ENCODE results near the gene OTOL1.

The OTOL1 gene

DNA sequence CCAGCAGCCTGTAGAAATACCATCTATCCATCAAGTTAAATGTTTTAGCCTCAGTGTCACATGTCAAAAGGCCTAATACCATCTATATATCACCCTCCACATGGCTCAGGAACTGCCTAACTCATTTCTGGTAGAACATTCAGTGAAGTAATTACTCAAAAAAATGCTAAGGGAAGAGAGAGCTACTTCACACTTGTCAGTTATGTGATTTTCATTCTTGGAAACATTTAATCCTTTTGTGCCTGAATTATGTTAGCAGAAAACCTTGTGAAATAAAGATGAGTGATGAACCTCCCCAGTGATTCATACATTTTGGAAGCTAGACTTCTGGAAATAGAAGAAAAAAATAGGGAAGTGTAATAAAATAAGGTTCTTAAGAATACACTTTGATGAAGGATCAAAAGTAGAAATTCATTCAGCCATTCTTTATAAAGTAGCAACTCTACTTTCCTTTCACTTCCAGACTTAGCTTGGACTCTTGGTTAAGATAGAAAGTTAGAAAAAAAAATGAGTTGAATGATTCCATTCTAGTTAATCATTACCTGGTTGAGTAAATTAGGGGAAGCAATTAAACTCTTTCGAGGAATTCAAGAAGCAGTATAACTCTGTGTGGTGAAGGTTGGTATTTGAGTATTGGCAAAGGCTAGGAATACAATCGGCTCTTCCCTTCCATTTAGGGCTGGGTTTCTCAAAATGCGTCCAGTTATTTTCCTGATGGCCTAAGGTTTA, 3.6 kb downstream of the OTOL1 start:
- no peaks in the 10 kb centered on the region for H3K36me3 Mint-ChIP-seq
- no peaks in the 10 kb centered on the region for H3K4me1 Mint-ChIP-seq
- H3K9me3 Mint-ChIP-seq = no peaks in the 10 kb centered on the region
- H3K27ac Mint-ChIP-seq = no peak overlapping the region
- ATAC-seq (no peak), DNase-seq (ENCODE audit: low spot score in 2 of 2) (no peak)
- no peak overlapping the region for H3K4me3 Mint-ChIP-seq

DNA sequence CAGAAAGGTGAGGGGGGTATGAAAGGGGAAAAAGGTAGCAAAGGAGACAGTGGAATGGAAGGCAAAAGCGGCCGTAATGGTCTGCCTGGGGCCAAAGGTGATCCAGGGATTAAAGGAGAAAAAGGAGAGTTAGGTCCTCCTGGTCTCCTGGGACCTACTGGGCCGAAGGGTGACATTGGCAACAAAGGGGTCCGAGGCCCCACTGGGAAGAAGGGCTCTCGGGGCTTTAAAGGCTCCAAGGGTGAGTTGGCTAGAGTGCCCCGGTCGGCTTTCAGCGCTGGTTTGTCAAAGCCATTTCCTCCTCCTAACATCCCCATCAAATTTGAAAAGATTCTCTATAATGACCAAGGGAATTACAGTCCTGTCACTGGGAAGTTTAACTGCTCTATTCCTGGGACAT, 6.7 kb downstream of the OTOL1 start:
- H3K27ac Mint-ChIP-seq = no peak overlapping the region
- H3K36me3 Mint-ChIP-seq = no peaks in the 10 kb centered on the region
- no peaks in the 10 kb centered on the region for H3K9me3 Mint-ChIP-seq
- H3K4me1 Mint-ChIP-seq = no peaks in the 10 kb centered on the region
- ATAC-seq (no peak), DNase-seq (ENCODE audit: low spot score in 2 of 2) (no peak)
- H3K4me3 Mint-ChIP-seq = no peak overlapping the region

DNA sequence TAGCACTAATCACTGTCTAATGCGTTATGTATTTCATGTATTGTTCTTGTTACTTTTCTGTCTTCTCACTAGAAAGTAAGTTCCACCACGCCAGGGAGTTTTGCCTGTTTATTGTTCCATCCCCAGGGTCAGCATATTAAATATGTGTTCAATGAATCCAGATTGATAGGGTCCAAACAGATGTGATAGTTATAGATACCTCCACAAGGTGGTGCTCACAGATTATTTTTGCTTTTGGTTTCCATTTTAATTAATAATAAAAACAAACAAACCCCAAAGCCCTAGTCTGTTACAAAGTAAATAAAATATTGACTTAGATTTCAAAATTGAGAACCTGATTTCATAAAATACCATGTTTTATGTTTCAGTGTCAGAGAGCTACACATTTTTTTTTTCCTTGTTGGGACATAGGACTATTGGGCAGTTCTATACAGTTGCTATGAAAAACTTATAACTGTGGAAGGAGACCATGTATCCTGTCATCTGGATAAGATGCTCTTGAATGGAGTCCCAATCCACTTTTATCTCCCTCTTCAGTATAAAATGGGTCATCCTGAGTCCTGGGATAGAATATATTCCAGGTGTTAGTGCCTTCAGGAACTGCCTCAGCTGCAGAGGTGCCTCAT, 12.4 kb downstream of the OTOL1 start:
- ATAC-seq = no peak
- H3K9me3 Mint-ChIP-seq = no peaks in the 10 kb centered on the region
- H3K27ac Mint-ChIP-seq = no peak overlapping the region
- H3K36me3 Mint-ChIP-seq = no peaks in the 10 kb centered on the region
- no peak for DNase-seq (ENCODE audit: low spot score in 2 of 2)
- no peak overlapping the region for H3K4me3 Mint-ChIP-seq
- H3K4me1 Mint-ChIP-seq = no peaks in the 10 kb centered on the region

DNA sequence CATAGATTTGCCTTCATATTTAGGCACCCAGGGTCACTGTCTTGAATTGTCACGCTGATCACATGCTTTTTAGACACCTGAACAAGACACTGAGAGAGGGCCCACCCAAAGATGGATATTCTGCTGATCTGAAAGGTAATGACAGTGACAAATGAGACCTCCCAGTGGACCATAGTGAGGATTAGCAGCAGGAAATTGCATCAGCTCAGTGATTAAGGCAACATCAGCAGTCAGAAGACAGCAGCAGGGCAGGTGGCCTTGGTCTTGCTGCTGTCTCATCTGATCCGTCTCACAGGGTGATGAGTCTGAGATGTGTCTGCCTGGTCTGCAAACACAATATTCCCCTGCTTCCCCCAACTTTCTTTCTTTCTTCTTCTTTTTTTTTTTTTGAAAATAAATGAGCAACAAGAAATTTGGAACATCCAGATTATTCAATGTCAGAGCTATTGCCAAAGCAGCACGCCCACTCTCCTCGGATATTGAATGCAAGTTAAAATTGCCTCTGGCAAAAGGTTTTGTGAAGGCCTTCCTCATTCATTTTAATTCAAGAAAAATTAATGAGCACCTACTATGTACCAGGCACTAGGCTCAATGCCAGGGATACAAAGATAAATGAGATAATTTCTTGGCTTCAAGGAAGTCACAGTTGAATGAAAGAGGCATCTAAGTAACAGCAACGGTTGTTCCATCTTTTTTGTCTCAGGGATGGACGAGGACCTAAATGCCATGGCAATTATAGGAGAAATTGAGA, 14.1 kb downstream of the OTOL1 start:
- Mint-ChIP-seq H3K9me3 (no peaks in the 10 kb centered on the region), H3K27ac (no peak overlapping the region), H3K36me3 (no peaks in the 10 kb centered on the region), H3K4me1 (no peaks in the 10 kb centered on the region), H3K4me3 (no peak overlapping the region)
- no peak for ATAC-seq
- DNase-seq (ENCODE audit: low spot score in 2 of 2) = no peak

DNA sequence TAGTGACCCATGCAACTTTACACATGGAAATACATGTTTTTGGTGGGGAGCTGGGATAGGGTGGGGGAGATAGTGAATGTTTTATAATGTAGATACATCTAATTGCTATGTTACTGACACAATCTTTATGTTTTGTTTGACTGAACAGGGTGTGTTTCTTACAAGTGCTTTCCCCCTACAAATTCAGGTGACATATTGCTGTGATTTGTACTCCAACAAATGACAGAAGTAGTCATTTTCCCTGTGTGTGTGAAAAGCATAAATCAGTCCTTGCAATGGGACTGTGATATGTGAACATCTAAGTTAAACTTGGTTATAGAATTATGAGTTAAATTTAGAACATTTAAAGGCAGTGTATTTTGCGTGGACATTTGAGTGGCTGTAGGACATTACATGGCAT, 27.3 kb downstream of the OTOL1 start:
- no peaks in the 10 kb centered on the region for H3K36me3 Mint-ChIP-seq
- no peaks in the 10 kb centered on the region for H3K9me3 Mint-ChIP-seq
- H3K4me3 Mint-ChIP-seq = no peak overlapping the region
- no peak overlapping the region for H3K27ac Mint-ChIP-seq
- no peak for ATAC-seq
- DNase-seq (ENCODE audit: low spot score in 2 of 2) = no peak
- no peaks in the 10 kb centered on the region for H3K4me1 Mint-ChIP-seq

DNA sequence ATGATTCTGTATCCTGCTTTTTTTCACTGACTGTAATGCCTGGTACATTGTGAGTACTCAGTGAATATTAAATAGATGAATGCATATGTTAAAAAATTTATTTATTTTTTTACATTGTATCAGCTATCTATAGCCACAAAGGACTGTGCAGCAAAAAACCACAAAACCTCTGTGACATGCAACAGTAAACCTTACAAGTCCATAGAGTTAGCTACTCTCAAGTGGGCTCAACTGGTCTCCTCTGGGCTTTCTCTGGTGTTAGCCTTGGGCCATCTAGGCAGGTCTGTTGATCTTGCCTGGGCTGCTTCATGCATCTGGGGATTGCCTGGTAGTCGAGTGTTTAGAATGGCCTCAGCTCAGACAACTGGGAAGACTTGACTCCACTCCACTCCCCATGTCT, 35.3 kb downstream of the OTOL1 start:
- H3K4me3 Mint-ChIP-seq = no peak overlapping the region
- H3K9me3 Mint-ChIP-seq = no peaks in the 10 kb centered on the region
- no peak overlapping the region for H3K27ac Mint-ChIP-seq
- no peak for DNase-seq (ENCODE audit: low spot score in 2 of 2)
- no peaks in the 10 kb centered on the region for H3K4me1 Mint-ChIP-seq
- no peaks in the 10 kb centered on the region for H3K36me3 Mint-ChIP-seq
- ATAC-seq = no peak

DNA sequence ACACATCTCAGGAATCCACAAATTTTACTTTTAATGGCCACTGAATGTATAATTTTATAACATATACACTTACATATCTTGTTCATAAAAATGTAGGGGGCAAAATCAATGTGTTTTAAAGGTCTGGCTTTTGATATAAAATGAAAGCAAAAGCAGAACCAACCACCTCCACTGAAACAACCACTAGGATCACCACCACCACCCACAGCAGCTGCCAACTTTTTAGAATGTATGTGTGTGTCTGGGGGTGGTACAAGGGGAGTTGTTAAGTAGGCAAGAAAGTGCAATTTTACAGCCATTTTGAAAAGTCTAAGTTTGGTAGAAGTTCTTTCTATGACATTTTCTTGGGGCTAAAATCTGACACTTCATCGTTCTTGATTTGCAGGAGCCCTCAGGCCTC, 44.0 kb downstream of the OTOL1 start:
- no peak overlapping the region for H3K4me3 Mint-ChIP-seq

DNA sequence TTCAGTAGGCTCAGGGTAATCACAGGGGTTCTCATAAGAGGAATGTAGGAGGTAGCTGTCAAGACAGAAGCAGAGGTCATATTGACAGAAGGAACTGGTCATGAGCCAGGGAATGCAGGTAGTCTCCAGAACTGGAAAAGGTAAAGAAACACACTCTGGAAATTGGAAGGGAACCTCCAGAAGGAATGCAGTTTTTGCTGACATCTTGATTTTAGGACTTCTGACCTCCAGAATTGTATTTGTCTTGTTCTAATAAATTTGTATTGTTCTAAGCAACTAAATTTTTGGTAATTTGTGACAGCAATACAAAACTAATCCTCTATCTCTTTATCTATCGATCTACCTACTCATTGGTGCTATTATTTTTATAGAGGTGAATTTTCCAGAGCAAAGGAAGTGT, 49.2 kb downstream of the OTOL1 start:
- H3K4me3 Mint-ChIP-seq = no peak overlapping the region
- H3K36me3 Mint-ChIP-seq = no peaks in the 10 kb centered on the region
- no peaks in the 10 kb centered on the region for H3K4me1 Mint-ChIP-seq
- no peak overlapping the region for H3K27ac Mint-ChIP-seq
- DNase-seq (ENCODE audit: low spot score in 2 of 2) (no peak), ATAC-seq (no peak)
- no peaks in the 10 kb centered on the region for H3K9me3 Mint-ChIP-seq

More for the DNA sequence above, 44.0 kb downstream of the OTOL1 start:
- H3K4me1 Mint-ChIP-seq = no peaks in the 10 kb centered on the region
- no peaks in the 10 kb centered on the region for H3K9me3 Mint-ChIP-seq
- DNase-seq (ENCODE audit: low spot score in 2 of 2) (no peak), ATAC-seq (no peak)
- no peak overlapping the region for H3K27ac Mint-ChIP-seq
- H3K36me3 Mint-ChIP-seq = no peaks in the 10 kb centered on the region

DNA sequence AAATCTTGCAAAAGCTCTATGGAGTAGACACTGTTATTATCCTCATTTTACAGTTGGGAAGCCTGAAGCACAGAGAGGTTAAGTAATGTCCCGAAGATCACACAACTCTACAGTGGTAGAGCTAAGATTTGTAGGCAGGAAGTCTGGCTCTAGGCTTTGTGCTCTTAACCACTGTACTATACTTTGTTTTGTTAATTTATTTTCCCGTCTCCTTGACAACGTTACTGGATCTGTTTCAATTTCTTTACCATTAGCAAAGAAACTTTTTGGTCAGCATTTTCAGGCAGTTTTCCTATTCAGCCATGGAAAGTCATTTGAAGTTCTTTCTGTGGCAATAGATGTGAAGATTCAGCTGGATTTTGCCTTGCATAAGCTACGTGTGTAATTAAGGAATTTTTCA, 51.7 kb downstream of the OTOL1 start:
- no peak overlapping the region for H3K4me3 Mint-ChIP-seq
- DNase-seq (ENCODE audit: low spot score in 2 of 2) = no peak
- no peaks in the 10 kb centered on the region for H3K4me1 Mint-ChIP-seq
- no peak for ATAC-seq
- H3K9me3 Mint-ChIP-seq = no peaks in the 10 kb centered on the region
- H3K36me3 Mint-ChIP-seq = no peaks in the 10 kb centered on the region
- no peak overlapping the region for H3K27ac Mint-ChIP-seq

DNA sequence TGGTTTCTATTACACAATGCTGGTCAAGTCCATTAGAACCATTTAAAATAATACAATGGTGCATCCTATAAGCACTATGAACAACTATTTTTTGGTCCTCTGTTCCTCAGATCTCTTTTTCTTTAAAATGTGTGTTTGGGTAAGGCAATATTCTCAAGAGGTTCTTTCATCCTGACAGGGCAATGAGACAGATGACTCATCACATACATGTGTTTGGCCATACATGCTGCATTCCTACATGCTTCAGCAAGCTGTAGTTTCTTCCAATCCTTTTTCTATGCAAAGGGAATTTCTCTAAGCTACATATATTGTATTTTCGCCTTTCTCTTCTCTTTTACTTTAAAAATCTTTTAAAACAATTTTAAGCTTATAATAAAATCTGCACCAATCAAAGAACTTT, 52.7 kb downstream of the OTOL1 start:
- Mint-ChIP-seq H3K27ac (no peak overlapping the region), H3K36me3 (no peaks in the 10 kb centered on the region), H3K9me3 (no peaks in the 10 kb centered on the region), H3K4me3 (no peak overlapping the region), H3K4me1 (no peaks in the 10 kb centered on the region)
- ATAC-seq (no peak), DNase-seq (ENCODE audit: low spot score in 2 of 2) (no peak)

DNA sequence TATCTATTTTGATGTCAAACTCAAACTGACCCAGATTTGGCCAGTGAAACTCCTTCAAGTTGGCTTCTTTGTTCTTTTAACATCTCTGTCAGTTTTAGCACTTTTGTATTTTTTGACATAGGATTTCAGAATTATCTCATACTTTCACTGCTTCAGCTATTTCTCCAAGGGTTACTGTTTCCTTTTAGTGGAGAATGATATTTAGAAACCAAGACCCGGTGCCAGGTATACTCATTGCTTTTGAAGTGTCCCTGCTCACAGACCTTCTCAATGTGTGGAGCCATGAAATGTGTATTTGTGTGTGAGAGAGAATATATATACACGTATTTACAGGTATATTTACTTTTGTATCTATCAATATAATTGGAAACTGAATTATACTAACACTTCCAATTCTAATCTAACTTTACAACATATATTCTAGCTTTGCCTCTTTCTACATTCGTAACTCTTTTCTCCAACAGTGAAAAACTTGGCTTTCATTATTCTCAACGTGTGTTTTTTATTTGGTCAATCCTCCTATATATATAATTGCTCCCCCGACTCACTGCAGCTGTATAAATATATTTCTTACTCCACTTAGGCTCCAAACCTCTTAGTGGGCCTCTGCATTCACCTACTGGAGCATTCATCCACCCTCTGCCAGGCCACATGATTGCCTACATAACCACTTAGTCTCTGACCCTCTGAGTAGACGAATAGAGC, 54.0 kb downstream of the OTOL1 start:
- DNase-seq (ENCODE audit: low spot score in 2 of 2) (no peak), ATAC-seq (no peak)
- Mint-ChIP-seq H3K27ac (no peak overlapping the region), H3K9me3 (no peaks in the 10 kb centered on the region), H3K4me3 (no peak overlapping the region), H3K4me1 (no peaks in the 10 kb centered on the region), H3K36me3 (no peaks in the 10 kb centered on the region)

DNA sequence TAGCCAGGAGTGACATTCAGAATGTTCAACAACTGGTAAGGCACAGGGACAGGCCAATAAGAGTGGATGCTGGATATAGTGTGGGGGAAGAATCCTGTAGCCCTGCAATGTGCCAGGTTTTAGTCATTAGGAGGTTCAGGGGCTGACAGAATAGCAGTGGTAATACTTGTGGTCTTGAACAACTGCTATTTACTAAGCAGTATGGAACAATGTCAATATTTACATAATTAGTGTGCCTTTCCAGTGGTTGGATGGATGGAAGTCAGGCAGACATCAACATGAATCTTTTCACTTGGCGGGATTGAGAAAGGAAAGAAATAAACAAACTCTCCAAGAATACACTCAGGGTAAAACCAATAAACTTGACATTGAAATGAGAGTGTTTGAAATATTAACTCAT, 55.1 kb downstream of the OTOL1 start:
- no peak for ATAC-seq

DNA sequence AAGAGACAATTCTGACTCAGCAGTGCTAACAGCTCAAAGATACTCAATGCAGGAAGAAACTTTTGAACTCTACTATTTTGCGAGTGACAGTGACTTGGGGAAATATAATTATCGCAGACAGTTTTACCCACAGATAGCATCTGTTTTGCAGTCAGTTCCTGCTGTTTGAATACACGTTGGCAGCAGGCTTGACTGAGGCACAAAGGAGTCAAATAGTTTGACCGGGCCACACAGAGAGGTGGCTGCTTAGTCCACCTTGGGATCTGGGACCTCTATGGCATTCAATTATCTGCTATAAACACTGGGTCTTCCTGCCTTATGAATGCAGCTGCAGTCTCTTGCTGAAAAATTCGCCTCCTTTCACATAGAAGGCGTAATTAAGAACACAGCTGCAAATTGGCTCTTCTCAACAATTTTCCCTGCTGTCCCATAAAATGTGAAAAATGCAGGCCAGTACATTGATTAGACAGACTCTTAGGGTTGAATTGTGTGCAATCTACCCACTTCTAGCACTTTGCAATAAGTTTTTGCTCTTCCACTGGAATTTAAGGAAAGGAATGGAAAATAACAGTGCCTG, 56.5 kb downstream of the OTOL1 start:
- DNase-seq (ENCODE audit: low spot score in 2 of 2) = no peak
- Mint-ChIP-seq H3K27ac (no peak overlapping the region), H3K9me3 (no peaks in the 10 kb centered on the region), H3K4me1 (no peaks in the 10 kb centered on the region), H3K4me3 (no peak overlapping the region), H3K36me3 (no peaks in the 10 kb centered on the region)
- ATAC-seq = no peak

More for the DNA sequence above, 55.1 kb downstream of the OTOL1 start:
- H3K4me1 Mint-ChIP-seq = no peaks in the 10 kb centered on the region
- DNase-seq (ENCODE audit: low spot score in 2 of 2) = no peak
- H3K4me3 Mint-ChIP-seq = no peak overlapping the region
- no peaks in the 10 kb centered on the region for H3K9me3 Mint-ChIP-seq
- no peaks in the 10 kb centered on the region for H3K36me3 Mint-ChIP-seq
- no peak overlapping the region for H3K27ac Mint-ChIP-seq

All from stimulated activated effector memory CD8-positive, alpha-beta T cell treated with anti-CD3 and anti-CD28 coated beads, Interleukin-12 subunit alpha, Interleukin-12 subunit beta, amount 100 ng/mL, for 72 hours (primary cell).